Mesothelial cell of epicardium (in vitro differentiated cells): ENCODE results near the gene IQCM. TPM values are rescaled to one million over a fixed set of nuclear protein-coding genes. Genes with fewer than 3 reads are reported as not detected.

Experiments used
- DNase-seq, 2 experiments: peaks; one replicate each; pipeline ENCODE4 v3.0.0; 2021; ENCODE audit warnings: low spot score in 2 of 2; ENCODE audit not compliant: unreplicated experiment in 2 of 2
- H3K27ac Mint-ChIP-seq: 2 replicates; pipeline ENCODE4 v1.8.0; 2021; ENCODE audit warnings: mixed read lengths
- H3K27me3 Mint-ChIP-seq: 2 replicates; pipeline ENCODE4 v1.8.0; 2021; ENCODE audit warnings: low read depth, mixed read lengths
- H3K36me3 Mint-ChIP-seq: 2 replicates; pipeline ENCODE4 v1.8.0; 2021; ENCODE audit warnings: mixed read lengths
- H3K4me1 Mint-ChIP-seq: 2 replicates; pipeline ENCODE4 v1.8.0; 2021; ENCODE audit warnings: mixed read lengths
- H3K4me3 Mint-ChIP-seq: 2 replicates; pipeline ENCODE4 v1.8.0; 2021; ENCODE audit warnings: mild to moderate bottlenecking, moderate library complexity, mixed read lengths
- H3K9me3 Mint-ChIP-seq: 2 replicates; pipeline ENCODE4 v1.8.0; 2021; ENCODE audit warnings: mixed read lengths
- CTCF ChIP-seq: fragments of 200-600 bp; sonication (generic); IDR thresholded peaks from one replicate; pipeline ENCODE4 v1.5.0; 2021; ENCODE audit warnings: antibody characterized with exemption; ENCODE audit not compliant: unreplicated experiment
- total RNA-seq: library from RNA; stranded (reverse); gene quantifications from 3 replicates; pipeline ENCODE4 v1.2.1, GENCODE V29; 2021

IQCM gene
- total RNA-seq, 1 donor from 2014 or later: 0.94 TPM

GRCh38 chr4:149684516-149684915 is 131.1 kb downstream of the IQCM start:
- peaks cover 11% of the 10 kb centered on the region for H3K9me3 Mint-ChIP-seq
- peaks cover 2% of the 10 kb centered on the region for H3K27me3 Mint-ChIP-seq
- H3K4me3 Mint-ChIP-seq: no peak overlapping the region
- no peaks in the 10 kb centered on the region for H3K4me1 Mint-ChIP-seq
- H3K36me3 Mint-ChIP-seq: peaks cover under 1% of the 10 kb centered on the region
- no peak for DNase-seq
- no peak overlapping the region for H3K27ac Mint-ChIP-seq
- TF ChIP-seq CTCF: no peak

GRCh38 chr4:149676076-149676475 is 139.6 kb downstream of the IQCM start:
- Mint-ChIP-seq H3K4me1 (no peaks in the 10 kb centered on the region), H3K27ac (no peak overlapping the region)

DNA sequence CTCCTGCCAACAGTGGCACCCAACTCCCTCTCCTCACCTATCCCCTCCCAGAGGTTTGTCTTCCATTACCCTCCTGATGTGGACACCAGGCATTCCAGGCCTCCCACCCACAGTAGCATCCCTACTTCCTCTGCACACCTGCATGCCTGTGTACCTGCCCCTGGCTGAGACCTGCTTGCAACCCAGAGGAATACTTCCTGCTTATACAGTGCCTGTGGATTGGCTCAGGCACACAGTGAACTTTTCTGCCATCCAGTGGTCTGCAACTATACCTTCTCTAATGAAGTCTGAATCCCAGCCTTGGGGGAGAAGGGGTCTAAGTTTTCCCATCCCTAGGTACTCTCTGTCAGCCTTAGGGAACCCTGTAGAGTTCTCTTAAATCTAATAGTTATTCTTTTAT is 169.9 kb downstream of the IQCM start:
- TF ChIP-seq CTCF: no peak
- no peaks in the 10 kb centered on the region for H3K9me3 Mint-ChIP-seq
- no peaks in the 10 kb centered on the region for H3K36me3 Mint-ChIP-seq
- H3K4me1 Mint-ChIP-seq: peaks cover 6% of the 10 kb centered on the region
- H3K27ac Mint-ChIP-seq: no peak overlapping the region
- DNase-seq: no peak
- H3K27me3 Mint-ChIP-seq: no peaks in the 10 kb centered on the region
- no peak overlapping the region for H3K4me3 Mint-ChIP-seq

More at GRCh38 chr4:149676076-149676475, 139.6 kb downstream of the IQCM start:
- H3K36me3 Mint-ChIP-seq: peaks cover 5% of the 10 kb centered on the region
- no peak overlapping the region for H3K4me3 Mint-ChIP-seq
- no peak for TF ChIP-seq CTCF
- no peak for DNase-seq
- no peaks in the 10 kb centered on the region for H3K27me3 Mint-ChIP-seq
- H3K9me3 Mint-ChIP-seq: peaks cover 37% of the 10 kb centered on the region

DNA sequence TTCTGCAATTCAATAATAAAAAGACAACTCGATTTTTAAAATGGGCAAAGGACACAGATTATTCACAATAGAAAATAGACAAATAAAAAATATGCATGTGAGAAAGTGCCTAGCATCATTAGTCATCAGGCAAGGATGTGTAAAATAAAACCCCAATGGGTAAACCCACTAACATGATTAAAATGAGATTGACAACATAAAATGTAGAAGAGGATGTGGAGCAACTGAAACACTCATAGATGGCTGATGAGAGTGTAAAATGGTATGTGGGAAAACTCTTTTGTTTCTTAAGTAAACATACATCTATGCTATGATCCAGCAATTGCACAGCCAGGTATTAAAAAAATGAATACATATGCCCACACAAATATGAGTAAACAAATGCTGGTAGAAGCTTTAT is 177.6 kb downstream of the IQCM start:
- no peak for TF ChIP-seq CTCF
- H3K27ac Mint-ChIP-seq: no peak overlapping the region
- H3K4me3 Mint-ChIP-seq: no peak overlapping the region
- DNase-seq: no peak
- H3K4me1 Mint-ChIP-seq: peaks cover 4% of the 10 kb centered on the region
- H3K36me3 Mint-ChIP-seq: no peaks in the 10 kb centered on the region
- peaks cover 1% of the 10 kb centered on the region for H3K27me3 Mint-ChIP-seq
- H3K9me3 Mint-ChIP-seq: no peaks in the 10 kb centered on the region

DNA sequence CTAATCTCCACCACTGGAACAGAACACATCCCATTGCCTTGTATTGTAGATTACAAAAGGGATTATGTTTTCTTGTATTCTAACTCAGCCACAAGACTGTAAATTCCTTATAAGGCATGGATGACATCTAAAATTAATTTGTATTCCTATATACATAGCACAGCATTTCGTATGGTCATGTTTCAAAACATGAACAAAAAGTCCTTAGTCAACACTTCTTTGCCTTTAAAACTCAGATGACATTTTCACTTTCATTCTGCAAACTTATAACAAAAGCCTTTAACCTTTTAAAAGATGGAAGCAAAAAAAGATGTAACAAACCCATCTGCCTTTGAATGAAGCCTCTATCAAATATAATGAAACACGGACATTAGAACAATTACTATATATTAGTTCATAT is 181.3 kb downstream of the IQCM start:
- TF ChIP-seq CTCF: no peak
- H3K27me3 Mint-ChIP-seq: no peaks in the 10 kb centered on the region
- no peaks in the 10 kb centered on the region for H3K36me3 Mint-ChIP-seq
- DNase-seq: no peak
- no peaks in the 10 kb centered on the region for H3K9me3 Mint-ChIP-seq
- H3K27ac Mint-ChIP-seq: no peak overlapping the region
- H3K4me1 Mint-ChIP-seq: no peaks in the 10 kb centered on the region
- no peak overlapping the region for H3K4me3 Mint-ChIP-seq

DNA sequence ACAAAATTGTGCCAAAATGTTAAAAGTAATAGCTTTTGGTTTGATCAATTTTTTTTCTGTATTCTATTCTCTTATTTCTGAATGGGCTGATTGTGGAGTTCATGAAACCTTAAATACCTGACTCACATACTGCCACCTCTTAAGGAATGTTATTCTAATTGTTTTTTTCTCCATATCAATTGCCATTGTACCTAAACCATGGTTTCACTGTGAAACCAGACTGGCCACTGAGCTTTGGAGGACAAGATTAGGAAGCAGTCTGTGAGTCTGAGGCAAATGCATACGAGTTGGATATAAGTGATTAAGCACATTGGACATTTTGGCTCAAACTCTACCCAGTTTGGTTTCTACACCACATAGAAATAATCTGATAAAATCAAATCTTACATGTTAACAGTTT is 184.0 kb downstream of the IQCM start:
- Mint-ChIP-seq H3K9me3 (peaks cover 5% of the 10 kb centered on the region), H3K4me1 (no peaks in the 10 kb centered on the region), H3K36me3 (no peaks in the 10 kb centered on the region), H3K27ac (no peak overlapping the region), H3K4me3 (no peak overlapping the region), H3K27me3 (no peaks in the 10 kb centered on the region)
- no peak for TF ChIP-seq CTCF
- DNase-seq: no peak
